ENCODE results near the gene UGT2B7. TPM values are rescaled to one million over a fixed set of nuclear protein-coding genes. Genes with fewer than 3 reads are reported as not detected.

UGT2B7 gene
- total RNA-seq, 1 experiment from 2014 or later: not detected

GRCh38 chr4:69154021-69154420 is 57.7 kb downstream of the UGT2B7 start:
- no peak for DNase-seq (ENCODE audit: low read depth)

- no peak for DNase-seq (ENCODE audit: low read depth)
Measured at GRCh38 chr4:69156913-69157312, 60.6 kb downstream of the UGT2B7 start.

Other genes starting within 250 kb of the UGT2B7 start
- not detected in 2 replicates for gene UGT2A3, start 144.7 kb upstream of the UGT2B7 start, total RNA-seq (2014; rRNA removed; shearing (Covaris generic))
- not detected in 2 replicates for gene UGT2B11, start 118.3 kb downstream of the UGT2B7 start, total RNA-seq (2014; rRNA removed; shearing (Covaris generic))
- gene UGT2B28, start 184.0 kb downstream of the UGT2B7 start, total RNA-seq (2014; rRNA removed; shearing (Covaris generic)): not detected in 2 replicates